Body of pancreas (tissue), 4 donors: ENCODE results near the gene ARF3.

Source experiments
- CTCF ChIP-seq, 7 experiments: fragments of 450-650 bp in 4 of 7; fragments of 200-600 bp in 3 of 7; sonication (generic) in 3 of 7; IDR thresholded peaks; one replicate each; pipeline ENCODE4 v1.5.1; 2016 to 2019; ENCODE audit warnings: antibody characterized with exemption in 7 of 7
- POLR2A ChIP-seq, 3 donors: fragments of 450-650 bp; IDR thresholded peaks; one replicate each; pipeline ENCODE4 v1.6.1; 2016; ENCODE audit warnings: antibody characterized with exemption in 3 of 3, mild to moderate bottlenecking in 2 of 3

GRCh38 chr12:48980953-48981756, 23.9 kb upstream of the ARF3 start:
- TF ChIP-seq CTCF (IDR thresholded peaks at IDR 0.05) (peak in 2 of 7 experiments; percentile 6 to 24), POLR2A (IDR thresholded peaks at IDR 0.05) (no peak)
